Measurements from ENCODE around the gene IRF2BP1. TPM values are rescaled to one million over a fixed set of nuclear protein-coding genes. Genes with fewer than 3 reads are reported as not detected.
"Not testable (repeated sequence)": the region's sequence is repeated elsewhere in the genome, so short reads cannot be mapped to it uniquely, and the experiment has no call there.

IRF2BP1 gene
- total RNA-seq, 4 donors from 2014 or later: 14.6 to 22.4 (median 20.0) TPM

DNA sequence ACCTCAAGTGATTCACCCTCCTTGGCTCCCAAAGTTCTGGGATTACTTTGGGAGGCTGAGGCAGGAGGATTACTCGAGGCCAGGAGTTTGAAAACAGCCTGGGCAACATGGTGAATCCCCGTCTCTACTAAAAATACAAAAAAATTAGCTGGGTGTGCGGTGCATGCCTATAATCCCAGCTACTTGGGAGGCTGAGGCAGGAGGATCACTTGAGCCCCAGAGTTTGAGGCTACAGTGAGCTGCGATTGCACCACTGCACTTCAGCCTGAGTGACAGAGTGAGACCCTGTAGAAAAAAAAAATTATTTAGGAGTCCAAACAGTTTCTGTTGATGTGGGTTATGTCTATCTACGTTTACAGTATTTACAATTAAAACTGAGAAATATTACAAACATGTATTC, 15.1 kb downstream of the IRF2BP1 start:
- 70 to 77% methylated on average over 5 of the region's 5 CpGs for WGBS, 2 donors
- no peaks in the 10 kb centered on the region for H3K9me3 ChIP-seq
- DNase-seq: no peak
- no peak overlapping the region for H3K4me3 ChIP-seq
- peaks cover 0 to 12% (median 0%) of the 10 kb centered on the region in 4 donors for H3K27me3 ChIP-seq
- H3K27ac ChIP-seq: no peak overlapping the region
- no peaks in the 10 kb centered on the region for H3K4me1 ChIP-seq
- intact Hi-C loops (cut with DNase I): no loop called here
- TF ChIP-seq, protein P1, sequence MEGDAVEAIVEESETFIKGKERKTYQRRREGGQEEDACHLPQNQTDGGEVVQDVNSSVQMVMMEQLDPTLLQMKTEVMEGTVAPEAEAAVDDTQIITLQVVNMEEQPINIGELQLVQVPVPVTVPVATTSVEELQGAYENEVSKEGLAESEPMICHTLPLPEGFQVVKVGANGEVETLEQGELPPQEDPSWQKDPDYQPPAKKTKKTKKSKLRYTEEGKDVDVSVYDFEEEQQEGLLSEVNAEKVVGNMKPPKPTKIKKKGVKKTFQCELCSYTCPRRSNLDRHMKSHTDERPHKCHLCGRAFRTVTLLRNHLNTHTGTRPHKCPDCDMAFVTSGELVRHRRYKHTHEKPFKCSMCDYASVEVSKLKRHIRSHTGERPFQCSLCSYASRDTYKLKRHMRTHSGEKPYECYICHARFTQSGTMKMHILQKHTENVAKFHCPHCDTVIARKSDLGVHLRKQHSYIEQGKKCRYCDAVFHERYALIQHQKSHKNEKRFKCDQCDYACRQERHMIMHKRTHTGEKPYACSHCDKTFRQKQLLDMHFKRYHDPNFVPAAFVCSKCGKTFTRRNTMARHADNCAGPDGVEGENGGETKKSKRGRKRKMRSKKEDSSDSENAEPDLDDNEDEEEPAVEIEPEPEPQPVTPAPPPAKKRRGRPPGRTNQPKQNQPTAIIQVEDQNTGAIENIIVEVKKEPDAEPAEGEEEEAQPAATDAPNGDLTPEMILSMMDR (IDR thresholded peaks at IDR 0.05): no peak
- TF ChIP-seq POLR2A (IDR thresholded peaks at IDR 0.05): no peak
- H3K36me3 ChIP-seq: no peaks in the 10 kb centered on the region

DNA sequence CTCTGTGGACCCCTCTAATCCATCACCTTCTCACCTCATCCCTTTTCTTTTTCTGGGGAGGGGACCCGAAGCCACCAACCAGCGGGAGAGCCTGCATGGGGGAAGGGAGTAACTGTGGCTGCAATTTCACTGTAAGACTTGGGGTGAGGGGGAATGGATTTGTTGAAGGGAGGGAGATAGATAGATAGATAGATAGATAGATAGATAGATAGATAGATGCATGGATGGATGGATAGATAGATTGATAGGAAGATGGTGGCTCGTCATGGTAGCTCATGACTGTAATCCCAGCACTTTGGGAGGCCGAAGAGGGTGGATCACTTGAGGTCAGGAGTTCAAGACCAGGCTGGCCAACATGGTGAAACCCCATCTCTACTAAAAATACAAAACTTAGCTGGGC, 18.7 kb downstream of the IRF2BP1 start:
- WGBS, 2 donors: 53 to 64% methylated on average over 2 to 3 of the region's 4 CpGs
- H3K27ac ChIP-seq; intact Hi-C loops (cut with DNase I); DNase-seq; H3K36me3 ChIP-seq; H3K9me3 ChIP-seq; H3K4me3 ChIP-seq: not testable (repeated sequence)
- Histone ChIP-seq H3K4me1 (peaks cover 10 to 16% (median 13%) of the 10 kb centered on the region in 3 donors), H3K27me3 (peaks cover 0 to 37% (median 4%) of the 10 kb centered on the region in 4 donors)

DNA sequence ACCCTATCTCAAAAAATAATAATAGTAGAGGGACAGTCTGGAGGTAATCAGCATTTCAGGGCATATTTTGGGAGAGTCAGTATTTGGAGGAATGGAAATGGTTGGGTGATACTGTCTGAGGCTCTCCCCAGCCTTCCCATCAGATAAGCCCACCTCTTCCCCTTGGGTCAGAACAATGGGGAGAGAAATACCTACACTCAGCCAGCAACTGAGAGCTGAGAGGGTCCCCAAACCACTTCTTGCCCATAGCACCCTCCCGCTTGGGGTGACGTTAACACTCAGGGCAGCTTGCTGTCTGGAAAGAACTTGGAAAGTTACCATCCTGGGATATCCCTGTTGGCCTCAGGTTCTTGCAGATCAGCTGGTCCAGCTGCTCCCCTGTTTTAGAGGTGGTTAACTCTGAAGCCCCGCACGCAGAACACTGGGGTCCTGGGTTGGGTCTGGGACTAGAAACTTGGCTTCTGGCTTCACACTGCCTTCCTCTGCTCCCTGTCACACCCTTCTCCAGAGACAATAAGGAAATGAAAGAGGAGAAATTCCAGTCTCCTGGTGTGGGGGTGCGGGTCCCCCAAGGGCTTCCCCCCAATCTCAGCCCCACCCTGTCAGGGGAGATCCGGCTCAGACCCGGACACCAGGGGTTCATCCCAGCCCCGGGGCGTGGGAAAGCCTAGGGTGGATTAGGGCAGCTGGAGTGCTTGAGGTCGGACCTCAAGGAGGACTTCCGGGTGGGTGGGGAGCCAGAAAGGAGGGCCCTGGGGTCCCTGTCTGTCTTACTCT, 19.4 kb downstream of the IRF2BP1 start:
- Histone ChIP-seq H3K9me3 (no peaks in the 10 kb centered on the region), H3K4me1 (peaks cover 13 to 23% (median 16%) of the 10 kb centered on the region in 3 donors), H3K27me3 (peaks cover 0 to 37% (median 4%) of the 10 kb centered on the region in 4 donors), H3K27ac (no peak overlapping the region), H3K4me3 (no peak overlapping the region), H3K36me3 (no peaks in the 10 kb centered on the region)
- intact Hi-C loops (cut with DNase I): no loop called here
- TF ChIP-seq, protein P1 (IDR thresholded peaks at IDR 0.05): no peak
- TF ChIP-seq POLR2A (IDR thresholded peaks at IDR 0.05): no peak
- WGBS, 2 donors: 66 to 100% methylated on average over 2 to 3 of the region's 11 CpGs
- DNase-seq: no peak

DNA sequence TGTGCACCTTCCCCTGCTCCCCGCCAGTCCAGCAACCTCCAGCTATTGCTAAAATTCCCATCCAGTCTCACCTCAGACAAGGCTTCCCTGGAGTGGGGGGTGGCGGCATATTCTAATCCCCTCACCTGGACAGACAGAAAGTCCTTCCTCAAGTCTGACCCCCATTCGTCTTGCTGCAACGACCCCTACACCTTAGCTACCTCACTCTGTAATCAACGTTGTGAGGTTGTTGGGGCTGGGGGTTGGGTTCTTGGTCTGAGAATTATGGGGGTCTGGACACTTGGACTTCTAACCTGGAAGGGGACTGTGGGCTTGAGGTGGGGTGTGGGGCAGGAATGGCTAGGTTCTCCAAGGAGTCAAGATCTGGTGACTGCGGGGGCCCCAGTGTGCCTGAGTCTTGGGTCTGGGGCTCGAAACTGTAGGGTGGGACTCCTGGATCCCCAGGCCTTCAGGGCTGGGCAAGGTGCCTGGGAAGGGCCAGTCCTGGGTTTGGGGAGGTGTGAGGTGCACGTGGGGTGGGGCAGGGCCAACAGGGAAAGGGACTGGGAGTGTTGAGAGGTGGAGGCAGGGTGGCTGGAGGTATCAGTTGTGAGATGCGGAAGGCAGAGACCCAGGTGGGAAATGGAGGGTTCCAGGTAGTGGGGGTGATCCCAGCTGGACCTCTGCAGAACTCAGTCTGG, 20.5 kb downstream of the IRF2BP1 start:
- WGBS, 2 donors: 64 to 73% methylated on average over 8 to 9 of the region's 9 CpGs
- H3K27me3 ChIP-seq: peaks cover 0 to 37% (median 4%) of the 10 kb centered on the region in 4 donors
- DNase-seq: no peak
- intact Hi-C loops (cut with DNase I): no loop called here
- no peak for TF ChIP-seq POLR2A (IDR thresholded peaks at IDR 0.05)
- TF ChIP-seq, protein P1 (IDR thresholded peaks at IDR 0.05): no peak
- no peak overlapping the region for H3K4me3 ChIP-seq
- H3K36me3 ChIP-seq: no peaks in the 10 kb centered on the region
- H3K9me3 ChIP-seq: no peaks in the 10 kb centered on the region
- H3K4me1 ChIP-seq: peaks cover 13 to 34% (median 26%) of the 10 kb centered on the region in 3 donors
- no peak overlapping the region for H3K27ac ChIP-seq

DNA sequence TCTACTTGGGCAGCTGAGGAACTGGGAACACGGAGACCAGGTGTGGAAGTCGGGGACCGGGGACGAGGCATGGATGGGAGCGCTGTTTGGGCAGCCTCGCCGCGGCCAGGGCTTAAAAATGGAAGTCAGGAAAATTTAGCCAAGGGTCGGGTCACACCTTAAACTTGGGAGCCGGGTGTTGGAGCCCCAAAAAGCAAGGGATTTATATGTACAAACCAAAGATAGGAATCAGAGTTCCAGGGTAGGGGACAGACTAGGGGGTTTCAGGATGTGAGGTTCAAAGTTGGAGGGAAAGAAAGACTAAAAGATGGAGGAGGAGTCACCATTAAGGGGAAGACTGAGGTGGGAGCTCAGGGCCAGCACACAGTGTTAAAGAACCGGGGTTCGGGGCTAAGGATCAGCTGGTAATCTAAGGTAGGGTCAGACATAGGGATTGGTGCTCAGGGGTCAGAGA, 21.3 kb downstream of the IRF2BP1 start:
- no peak for DNase-seq
- Histone ChIP-seq H3K4me1 (peaks cover 13 to 39% (median 26%) of the 10 kb centered on the region in 3 donors), H3K36me3 (peaks cover 0 to 5% (median under 1%) of the 10 kb centered on the region in 3 donors), H3K4me3 (peak overlapping the region in 3 of 4 donors; percentile 83 to 94 (median 84)), H3K9me3 (no peaks in the 10 kb centered on the region), H3K27ac (no peak overlapping the region), H3K27me3 (peaks cover 0 to 37% (median 4%) of the 10 kb centered on the region in 4 donors)
- TF ChIP-seq, protein P1 (IDR thresholded peaks at IDR 0.05): no peak
- TF ChIP-seq POLR2A (IDR thresholded peaks at IDR 0.05): no peak
- intact Hi-C loops (cut with DNase I): no loop called here
- 21 to 34% methylated on average over 12 of the region's 12 CpGs for WGBS, 2 donors
